Trophoblast cell (in vitro differentiated cells and primary cell): ENCODE results near the gene FHAD1.

Experiments
- DNase-seq, 2 donors: peaks; one replicate each; pipeline ENCODE4 v3.0.0-alpha.2; 2016
- H2AFZ ChIP-seq: 2 replicates; pipeline ENCODE4 v1.6.1; 2013; ENCODE audit warnings: low read length, moderate library complexity, mild to moderate bottlenecking; ENCODE audit not compliant: insufficient read depth, poor library complexity
- H2AK5ac ChIP-seq: 2 replicates; pipeline ENCODE4 v1.6.1; 2013; ENCODE audit warnings: mild to moderate bottlenecking, low read length
- H2BK120ac ChIP-seq: 2 replicates; pipeline ENCODE4 v1.6.1; 2013; ENCODE audit warnings: low read length, mild to moderate bottlenecking, moderate library complexity; ENCODE audit not compliant: insufficient read depth, poor library complexity
- H2BK12ac ChIP-seq: 2 replicates; pipeline ENCODE4 v1.6.1; 2013; ENCODE audit warnings: mild to moderate bottlenecking, low read length, moderate library complexity
- H2BK5ac ChIP-seq: 2 replicates; pipeline ENCODE4 v1.6.1; 2013; ENCODE audit warnings: low read length, low read depth, moderate library complexity, mild to moderate bottlenecking; ENCODE audit not compliant: poor library complexity
- H3K14ac ChIP-seq: 2 replicates; pipeline ENCODE4 v1.6.1; 2013; ENCODE audit warnings: mild to moderate bottlenecking, low read length
- H3K18ac ChIP-seq: 2 replicates; pipeline ENCODE4 v1.6.1; 2013; ENCODE audit warnings: mild to moderate bottlenecking, low read length
- H3K23ac ChIP-seq: 2 replicates; pipeline ENCODE4 v1.6.1; 2013; ENCODE audit warnings: low read length
- H3K27ac ChIP-seq: 2 replicates; pipeline ENCODE4 v1.5.1; 2013; ENCODE audit warnings: low read depth, mild to moderate bottlenecking, inconsistent platforms, low read length, moderate library complexity
- H3K27me3 ChIP-seq: 2 replicates; pipeline ENCODE4 v1.6.1; 2013; ENCODE audit warnings: inconsistent platforms, mild to moderate bottlenecking, low read length, moderate library complexity; ENCODE audit not compliant: insufficient read depth
- H3K36me3 ChIP-seq, 2 experiments: 1 replicate in 1 of 2; 2 replicates in 1 of 2; pipeline ENCODE4 v1.6.1; 2013; ENCODE audit warnings: low read length in 2 of 2, mild to moderate bottlenecking in 2 of 2, moderate library complexity in 1 of 2; ENCODE audit not compliant: insufficient read depth in 2 of 2, control insufficient read depth in 1 of 2
- H3K4ac ChIP-seq: 2 replicates; pipeline ENCODE4 v1.6.1; 2013; ENCODE audit warnings: low read depth, mild to moderate bottlenecking, low read length, moderate library complexity
- H3K4me1 ChIP-seq, 2 experiments: 1 replicate in 1 of 2; 2 replicates in 1 of 2; pipeline ENCODE4 v1.6.1; 2013; ENCODE audit warnings: low read length in 2 of 2, mild to moderate bottlenecking in 2 of 2, moderate library complexity in 1 of 2; ENCODE audit not compliant: insufficient read depth in 2 of 2, control insufficient read depth in 1 of 2
- H3K4me2 ChIP-seq: 2 replicates; pipeline ENCODE4 v1.6.1; 2013; ENCODE audit warnings: inconsistent platforms, mild to moderate bottlenecking, low read length, moderate library complexity
- H3K4me3 ChIP-seq: 2 replicates; pipeline ENCODE4 v1.5.1; 2013; ENCODE audit warnings: mild to moderate bottlenecking, low read depth, low read length, inconsistent platforms
- H3K79me1 ChIP-seq: one replicate; pipeline ENCODE4 v1.6.1; 2013; ENCODE audit warnings: low read length
- H3K79me2 ChIP-seq: 2 replicates; pipeline ENCODE4 v1.6.1; 2013; ENCODE audit warnings: low read length, mild to moderate bottlenecking; ENCODE audit not compliant: control insufficient read depth, insufficient read depth, poor library complexity
- H3K9ac ChIP-seq: 2 replicates; pipeline ENCODE4 v1.6.1; 2013; ENCODE audit warnings: mild to moderate bottlenecking, low read length
- H3K9me3 ChIP-seq: 2 replicates; pipeline ENCODE4 v1.6.1; 2013; ENCODE audit warnings: low read depth, mild to moderate bottlenecking, control low read depth, inconsistent platforms, low read length; ENCODE audit not compliant: insufficient read depth
- H4K12ac ChIP-seq: 2 replicates; pipeline ENCODE4 v1.6.1; 2013; ENCODE audit warnings: low read depth, mild to moderate bottlenecking, low read length, moderate library complexity
- H4K8ac ChIP-seq: 2 replicates; pipeline ENCODE4 v1.6.1; 2013; ENCODE audit warnings: low read depth, mild to moderate bottlenecking, low read length, moderate library complexity
- H4K91ac ChIP-seq: one replicate; pipeline ENCODE4 v1.6.1; 2013; ENCODE audit warnings: low read depth, mild to moderate bottlenecking, low read length, moderate library complexity
- WGBS: extraction: QIAGEN DNeasy Blood & Tissue Kit; methylation state at CpG from one replicate; pipeline ENCODE4 v1.1.7; 2013; ENCODE audit warnings: missing lambda C conversion rate; ENCODE audit not compliant: insufficient read length, insufficient coverage; ENCODE audit errors: extremely low coverage; 5-methylcytosine and 5-hydroxymethylcytosine counted together

Gene FHAD1

GRCh38 chr1:15428815-15429435, 181.9 kb downstream of the FHAD1 start:
- Histone ChIP-seq H2BK120ac (no peak overlapping the region), H2AFZ (no peak overlapping the region), H3K23ac (no peak overlapping the region), H3K4me1 (peaks cover 0 to 3% of the 10 kb centered on the region in 2 experiments), H4K91ac (no peak overlapping the region), H3K14ac (no peak overlapping the region), H2BK12ac (no peak overlapping the region), H2BK5ac (no peak overlapping the region), H3K4ac (no peak overlapping the region), H3K4me3 (no peak overlapping the region), H4K8ac (no peak overlapping the region), H2AK5ac (no peak overlapping the region), H3K79me2 (no peaks in the 10 kb centered on the region), H3K27ac (no peak overlapping the region), H3K18ac (no peak overlapping the region), H4K12ac (no peak overlapping the region), H3K9me3 (no peaks in the 10 kb centered on the region), H3K79me1 (no peaks in the 10 kb centered on the region), H3K4me2 (no peak overlapping the region), H3K36me3 (peaks cover 7 to 14% of the 10 kb centered on the region in 2 experiments), H3K27me3 (no peaks in the 10 kb centered on the region), H3K9ac (no peak overlapping the region)
- no peak for DNase-seq
- no CpG with 5 or more reads among the region's 18 CpGs for WGBS

DNA sequence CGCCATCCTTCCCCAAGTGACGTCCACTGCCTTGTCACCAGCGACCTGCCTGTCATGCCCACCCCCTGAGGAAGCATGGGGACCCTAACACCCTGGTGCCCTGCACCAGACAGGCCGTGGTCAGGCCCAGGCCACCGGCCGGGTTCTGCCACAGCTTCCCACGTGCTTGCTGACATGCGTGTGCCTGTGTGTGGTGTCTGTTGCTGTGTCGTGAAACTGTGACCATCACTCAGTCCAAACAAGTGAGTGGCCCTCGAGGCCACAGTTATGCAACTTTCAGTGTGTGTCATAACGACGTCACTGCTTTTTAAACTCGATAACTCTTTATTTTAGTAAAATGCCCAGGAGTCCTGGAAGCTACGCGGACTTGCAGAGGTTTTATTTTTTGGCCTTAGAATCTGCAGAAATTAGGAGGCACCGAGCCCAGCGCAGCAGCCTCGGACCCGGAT, 182.7 kb downstream of the FHAD1 start:
- H3K36me3 ChIP-seq: peaks cover 7 to 14% of the 10 kb centered on the region in 2 experiments
- H3K79me1 ChIP-seq: no peaks in the 10 kb centered on the region
- no CpG with 5 or more reads among the region's 19 CpGs for WGBS
- H2BK5ac ChIP-seq: no peak overlapping the region
- H3K18ac ChIP-seq: no peak overlapping the region
- H3K14ac ChIP-seq: no peak overlapping the region
- H4K8ac ChIP-seq: no peak overlapping the region
- no peak overlapping the region for H3K4ac ChIP-seq
- H3K4me1 ChIP-seq: peaks cover 0 to 3% of the 10 kb centered on the region in 2 experiments
- no peaks in the 10 kb centered on the region for H3K79me2 ChIP-seq
- H3K4me3 ChIP-seq: no peak overlapping the region
- H3K4me2 ChIP-seq: no peak overlapping the region
- H3K23ac ChIP-seq: no peak overlapping the region
- H4K91ac ChIP-seq: no peak overlapping the region
- no peak overlapping the region for H2AK5ac ChIP-seq
- no peak overlapping the region for H2BK120ac ChIP-seq
- no peak overlapping the region for H2AFZ ChIP-seq
- H3K27me3 ChIP-seq: no peaks in the 10 kb centered on the region
- no peak overlapping the region for H4K12ac ChIP-seq
- peak; percentile 89 to 95 for DNase-seq
- H3K9me3 ChIP-seq: no peaks in the 10 kb centered on the region
- no peak overlapping the region for H3K9ac ChIP-seq
- no peak overlapping the region for H3K27ac ChIP-seq
- H2BK12ac ChIP-seq: no peak overlapping the region

DNA sequence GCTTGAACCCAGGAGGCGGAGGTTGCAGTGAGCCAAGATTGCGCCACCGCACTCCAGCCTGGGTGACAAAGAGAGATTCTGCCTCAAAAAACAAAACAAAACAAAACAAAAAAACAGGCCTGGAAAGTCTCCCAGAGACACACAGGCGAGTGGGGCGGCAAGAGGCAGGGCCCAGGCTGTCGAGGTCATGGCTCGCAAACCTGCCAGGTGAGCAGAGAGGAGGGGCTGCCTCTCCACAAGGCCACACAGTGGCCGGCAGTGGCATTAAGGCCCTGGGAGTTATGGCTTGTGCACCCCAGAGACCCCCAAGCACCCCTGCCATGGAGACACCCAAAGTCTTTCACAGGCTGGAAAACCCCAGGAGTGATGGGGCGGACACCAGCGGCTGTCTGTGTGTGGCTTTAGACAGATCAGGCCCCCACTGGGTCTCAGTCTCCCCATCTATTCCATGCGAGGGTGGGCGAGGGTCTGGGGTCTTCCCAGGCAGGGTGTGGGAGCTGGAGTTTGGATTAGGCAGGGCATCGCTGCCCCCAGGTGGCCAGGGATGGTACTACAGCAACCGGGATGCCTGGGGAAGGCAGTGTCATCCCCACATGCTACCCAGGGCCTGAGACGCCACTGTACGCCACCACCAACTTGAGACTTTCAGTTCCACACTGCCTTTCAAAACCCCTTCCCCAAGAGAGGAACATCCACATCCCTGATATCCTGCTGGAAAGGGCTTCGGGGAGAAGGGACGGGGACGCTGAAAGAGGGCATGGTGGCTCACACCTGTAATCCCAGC, 184.0 kb downstream of the FHAD1 start:
- no CpG with 5 or more reads among the region's 19 CpGs for WGBS
- peaks cover 0 to 3% of the 10 kb centered on the region in 2 experiments for H3K4me1 ChIP-seq
- H4K91ac ChIP-seq: no peak overlapping the region

DNA sequence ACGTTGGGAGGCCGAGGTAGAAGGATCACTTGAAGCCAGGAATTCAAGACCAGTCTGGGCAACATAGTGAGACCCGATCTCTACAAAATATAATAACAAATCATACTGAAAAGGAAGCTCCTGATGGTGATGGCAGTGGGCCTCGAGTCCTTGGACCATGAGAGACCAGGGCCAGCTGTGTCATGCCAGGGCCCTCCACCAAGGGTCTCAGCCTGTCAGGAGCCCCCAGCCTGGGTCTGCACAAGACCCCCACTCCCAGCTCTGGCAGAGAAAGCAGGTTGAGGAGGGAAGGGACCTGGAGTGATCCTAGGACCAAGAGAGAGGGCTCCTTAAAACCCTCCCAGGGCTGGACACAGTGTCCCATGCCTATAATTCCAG, 184.5 kb downstream of the FHAD1 start:
- Histone ChIP-seq H3K27ac (no peak overlapping the region), H3K4me2 (no peak overlapping the region), H3K79me2 (no peaks in the 10 kb centered on the region), H4K8ac (no peak overlapping the region), H4K12ac (no peak overlapping the region), H3K9ac (no peak overlapping the region), H3K4ac (no peak overlapping the region), H3K36me3 (peaks cover 3 to 10% of the 10 kb centered on the region in 2 experiments), H3K14ac (no peak overlapping the region), H3K4me1 (peaks cover 0 to 3% of the 10 kb centered on the region in 2 experiments), H2AK5ac (no peak overlapping the region), H3K27me3 (no peaks in the 10 kb centered on the region), H3K9me3 (peaks cover 3% of the 10 kb centered on the region), H3K23ac (no peak overlapping the region), H2BK12ac (no peak overlapping the region), H3K79me1 (no peaks in the 10 kb centered on the region), H3K18ac (no peak overlapping the region), H2BK120ac (no peak overlapping the region), H3K4me3 (no peak overlapping the region), H4K91ac (no peak overlapping the region), H2BK5ac (no peak overlapping the region), H2AFZ (no peak overlapping the region)
- no CpG with 5 or more reads among the region's 4 CpGs for WGBS
- DNase-seq: no peak

More for the DNA sequence above, 184.0 kb downstream of the FHAD1 start:
- Histone ChIP-seq H2BK120ac (no peak overlapping the region), H2AK5ac (no peak overlapping the region), H3K23ac (no peak overlapping the region), H2AFZ (no peak overlapping the region), H3K9me3 (peaks cover 3% of the 10 kb centered on the region), H3K18ac (no peak overlapping the region), H3K79me2 (no peaks in the 10 kb centered on the region), H3K14ac (no peak overlapping the region), H3K36me3 (peaks cover 3 to 10% of the 10 kb centered on the region in 2 experiments), H3K4me2 (no peak overlapping the region), H3K9ac (no peak overlapping the region), H3K4me3 (peak overlapping the region; percentile 14), H2BK12ac (no peak overlapping the region), H3K4ac (no peak overlapping the region), H3K79me1 (no peaks in the 10 kb centered on the region), H4K12ac (no peak overlapping the region), H4K8ac (no peak overlapping the region), H3K27ac (no peak overlapping the region), H2BK5ac (no peak overlapping the region), H3K27me3 (no peaks in the 10 kb centered on the region)
- peak; percentile 57 to 75 for DNase-seq
